ENCODE results near the gene MAEL. TPM values are rescaled to one million over a fixed set of nuclear protein-coding genes. Genes with fewer than 3 reads are reported as not detected.

The MAEL gene
- under 1 TPM; 0.40 to 0.45 TPM for total RNA-seq

- Mint-ChIP-seq H3K9me3 (no peaks in the 10 kb centered on the region), H3K27ac (no peak within 1 kb of the TSS), H3K4me3 (no peak within 1 kb of the TSS), H3K27me3 (peaks cover 34% of the 10 kb centered on the region), H3K4me1 (no peaks in the 10 kb centered on the region), H3K36me3 (ENCODE audit: low read depth) (no peaks in the 10 kb centered on the region)
- no peak for DNase-seq
- ChIA-PET CTCF (no interaction called here), POLR2A (no interaction called here)
Measured at GRCh38 chr1:166988974-166989515, at the start of gene MAEL. TSS of gene MAEL (plus strand) at chr1:166989280. CDS start at chr1:166989353, 73 bp downstream.

GRCh38 chr1:166939741-166940375 is 49.2 kb upstream of the MAEL start:
- ChIA-PET CTCF (no interaction called here), POLR2A (no interaction called here)
- H3K4me1 Mint-ChIP-seq: peaks cover 12% of the 10 kb centered on the region
- no peak for DNase-seq
- H3K27ac Mint-ChIP-seq: no peak overlapping the region
- no peak overlapping the region for H3K4me3 Mint-ChIP-seq
- H3K36me3 Mint-ChIP-seq (ENCODE audit: low read depth): no peaks in the 10 kb centered on the region
- no peaks in the 10 kb centered on the region for H3K27me3 Mint-ChIP-seq
- H3K9me3 Mint-ChIP-seq: no peaks in the 10 kb centered on the region

- ChIA-PET POLR2A (no interaction called here), CTCF (no interaction called here)
- Mint-ChIP-seq H3K9me3 (no peaks in the 10 kb centered on the region), H3K4me1 (peaks cover 26% of the 10 kb centered on the region), H3K27me3 (peaks cover 28% of the 10 kb centered on the region), H3K4me3 (no peak overlapping the region), H3K36me3 (ENCODE audit: low read depth) (no peaks in the 10 kb centered on the region), H3K27ac (no peak overlapping the region)
- no peak for DNase-seq
Measured at GRCh38 chr1:166944186-166944967, 44.7 kb upstream of the MAEL start.

GRCh38 chr1:166947398-166948043 is 41.6 kb upstream of the MAEL start:
- Mint-ChIP-seq H3K9me3 (no peaks in the 10 kb centered on the region), H3K4me3 (no peak overlapping the region), H3K27ac (no peak overlapping the region), H3K4me1 (peaks cover 29% of the 10 kb centered on the region), H3K27me3 (peaks cover 28% of the 10 kb centered on the region), H3K36me3 (ENCODE audit: low read depth) (no peaks in the 10 kb centered on the region)
- POLR2A ChIA-PET: no interaction called here
- CTCF ChIA-PET: no interaction called here
- DNase-seq: no peak

GRCh38 chr1:166948856-166949350 is 40.2 kb upstream of the MAEL start:
- Mint-ChIP-seq H3K36me3 (ENCODE audit: low read depth) (peaks cover 3% of the 10 kb centered on the region), H3K27ac (no peak overlapping the region), H3K4me1 (peaks cover 38% of the 10 kb centered on the region), H3K9me3 (no peaks in the 10 kb centered on the region), H3K4me3 (no peak overlapping the region), H3K27me3 (peaks cover 28% of the 10 kb centered on the region)
- ChIA-PET POLR2A (no interaction called here), CTCF (no interaction called here)
- DNase-seq: no peak

GRCh38 chr1:166950156-166950555 is 38.9 kb upstream of the MAEL start:
- H3K4me3 Mint-ChIP-seq: no peak overlapping the region
- H3K36me3 Mint-ChIP-seq (ENCODE audit: low read depth): peaks cover 7% of the 10 kb centered on the region
- H3K27me3 Mint-ChIP-seq: peaks cover 26% of the 10 kb centered on the region
- no peak overlapping the region for H3K27ac Mint-ChIP-seq
- no peaks in the 10 kb centered on the region for H3K9me3 Mint-ChIP-seq
- H3K4me1 Mint-ChIP-seq: peaks cover 26% of the 10 kb centered on the region
- ChIA-PET POLR2A (no interaction called here), CTCF (no interaction called here)
- no peak for DNase-seq

GRCh38 chr1:166951050-166951449 is 38.0 kb upstream of the MAEL start:
- ChIA-PET POLR2A (no interaction called here), CTCF (no interaction called here)
- Mint-ChIP-seq H3K9me3 (no peaks in the 10 kb centered on the region), H3K4me3 (no peak overlapping the region), H3K27me3 (peaks cover 24% of the 10 kb centered on the region), H3K4me1 (peaks cover 19% of the 10 kb centered on the region), H3K27ac (no peak overlapping the region), H3K36me3 (ENCODE audit: low read depth) (peaks cover 7% of the 10 kb centered on the region)
- no peak for DNase-seq

- H3K4me1 Mint-ChIP-seq: peaks cover 18% of the 10 kb centered on the region
- ChIA-PET POLR2A (no interaction called here), CTCF (interaction anchor here (0.5 to 1.1 kb wide), 2 partner anchors 588 to 1234 kb away, joined by 3 read pairs; no protein-coding TSS in a partner anchor)
- H3K4me3 Mint-ChIP-seq: no peak overlapping the region
- H3K36me3 Mint-ChIP-seq (ENCODE audit: low read depth): peaks cover 7% of the 10 kb centered on the region
- no peak overlapping the region for H3K27ac Mint-ChIP-seq
- no peaks in the 10 kb centered on the region for H3K9me3 Mint-ChIP-seq
- H3K27me3 Mint-ChIP-seq: peaks cover 15% of the 10 kb centered on the region
- no peak for DNase-seq
Measured at GRCh38 chr1:166952002-166952746, 36.9 kb upstream of the MAEL start.

- no peak for DNase-seq
- ChIA-PET POLR2A (no interaction called here), CTCF (no interaction called here)
- H3K27ac Mint-ChIP-seq: no peak overlapping the region
- peaks cover 14% of the 10 kb centered on the region for H3K4me1 Mint-ChIP-seq
- H3K36me3 Mint-ChIP-seq (ENCODE audit: low read depth): peaks cover 7% of the 10 kb centered on the region
- peaks cover 4% of the 10 kb centered on the region for H3K27me3 Mint-ChIP-seq
- H3K4me3 Mint-ChIP-seq: no peak overlapping the region
- no peaks in the 10 kb centered on the region for H3K9me3 Mint-ChIP-seq
Measured at GRCh38 chr1:166953491-166953890, 35.6 kb upstream of the MAEL start.

GRCh38 chr1:166956057-166956850 is 32.8 kb upstream of the MAEL start:
- Mint-ChIP-seq H3K9me3 (no peaks in the 10 kb centered on the region), H3K4me1 (peaks cover 14% of the 10 kb centered on the region), H3K27me3 (peaks cover 7% of the 10 kb centered on the region), H3K27ac (no peak overlapping the region), H3K4me3 (no peak overlapping the region), H3K36me3 (ENCODE audit: low read depth) (peaks cover 7% of the 10 kb centered on the region)
- ChIA-PET CTCF (no interaction called here), POLR2A (no interaction called here)
- no peak for DNase-seq

GRCh38 chr1:166956872-166957271 is 32.2 kb upstream of the MAEL start:
- peaks cover 14% of the 10 kb centered on the region for H3K4me1 Mint-ChIP-seq
- H3K27me3 Mint-ChIP-seq: peaks cover 7% of the 10 kb centered on the region
- no peaks in the 10 kb centered on the region for H3K9me3 Mint-ChIP-seq
- H3K4me3 Mint-ChIP-seq: no peak overlapping the region
- ChIA-PET CTCF (interaction anchor here (0.9 kb wide), 1 partner anchor 46 kb away, joined by 3 read pairs; no protein-coding TSS in a partner anchor), POLR2A (no interaction called here)
- DNase-seq: no peak
- no peak overlapping the region for H3K27ac Mint-ChIP-seq
- H3K36me3 Mint-ChIP-seq (ENCODE audit: low read depth): peaks cover 7% of the 10 kb centered on the region

- H3K9me3 Mint-ChIP-seq: no peaks in the 10 kb centered on the region
- no peak overlapping the region for H3K27ac Mint-ChIP-seq
- H3K4me3 Mint-ChIP-seq: no peak overlapping the region
- POLR2A ChIA-PET: no interaction called here
- H3K4me1 Mint-ChIP-seq: no peaks in the 10 kb centered on the region
- CTCF ChIA-PET: no interaction called here
- H3K36me3 Mint-ChIP-seq (ENCODE audit: low read depth): no peaks in the 10 kb centered on the region
- DNase-seq: no peak
- H3K27me3 Mint-ChIP-seq: peaks cover 9% of the 10 kb centered on the region
Measured at GRCh38 chr1:166960858-166961474, 28.1 kb upstream of the MAEL start.

All from activated CD4-positive, alpha-beta memory T cell treated with anti-CD3 and anti-CD28 coated beads, Interleukin-2, amount 10 ng/mL, durations not matched to agents 7 days and 5 days (primary cell).